GM12865 (cell line): ENCODE data around the gene TERB1.

Experiments used
- DNase-seq: peaks from one replicate; pipeline ENCODE4 v3.0.0; 2010; ENCODE audit warnings: low read depth
- H3K4me3 ChIP-seq: 2 replicates; pipeline ENCODE4 v1.5.1; 2011; ENCODE audit warnings: mild to moderate bottlenecking, low read depth, low read length, control low read depth
- CTCF ChIP-seq: IDR thresholded peaks from 2 replicates; pipeline ENCODE4 v1.5.1; 2011; ENCODE audit warnings: low read length, control low read depth, low read depth, inconsistent platforms; ENCODE audit not compliant: insufficient read depth; ENCODE audit errors: missing control alignments

The TERB1 gene

GRCh38 chr16:66740533-66740932, 60.9 kb downstream of the TERB1 start:
- DNase-seq, result no peak
- no peak for TF ChIP-seq CTCF
- H3K4me3 ChIP-seq, result no peak overlapping the region

- peak; percentile 45 for DNase-seq
- H3K4me3 ChIP-seq, result no peak overlapping the region
- TF ChIP-seq CTCF, result peak; percentile 59
These were observed 61.4 kb downstream of the TERB1 start for GRCh38 chr16:66740010-66740409.

- H3K4me3 ChIP-seq, result no peak overlapping the region
- no peak for DNase-seq
- TF ChIP-seq CTCF, result no peak
These were observed 65.5 kb downstream of the TERB1 start for GRCh38 chr16:66735891-66736290.

- TF ChIP-seq CTCF, result no peak
These were observed 70.3 kb downstream of the TERB1 start for GRCh38 chr16:66731101-66731500.

GRCh38 chr16:66728804-66729203, 72.6 kb downstream of the TERB1 start:
- no peak for DNase-seq
- no peak overlapping the region for H3K4me3 ChIP-seq
- no peak for TF ChIP-seq CTCF

More at GRCh38 chr16:66731101-66731500, 70.3 kb downstream of the TERB1 start:
- no peak overlapping the region for H3K4me3 ChIP-seq
- no peak for DNase-seq

GRCh38 chr16:66728117-66728787, 73.1 kb downstream of the TERB1 start:
- no peak overlapping the region for H3K4me3 ChIP-seq
- peak; percentile 54 for DNase-seq
- TF ChIP-seq CTCF, result peak; percentile 51

GRCh38 chr16:66720766-66721165, 80.6 kb downstream of the TERB1 start:
- H3K4me3 ChIP-seq, result no peak overlapping the region
- TF ChIP-seq CTCF, result no peak
- no peak for DNase-seq
